Measurements from ENCODE around the gene TMIGD1.
"Not testable (repeated sequence)": the region's sequence is repeated elsewhere in the genome, so short reads cannot be mapped to it uniquely, and the experiment has no call there.

Gene TMIGD1

GRCh38 chr17:30357476-30357875 is 23.6 kb upstream of the TMIGD1 start:
- DNase-seq: no peak

- no peak for DNase-seq
These were observed 20.8 kb upstream of the TMIGD1 start for GRCh38 chr17:30354701-30355100.

- DNase-seq: no peak
These were observed 18.5 kb upstream of the TMIGD1 start for GRCh38 chr17:30352240-30352814.

GRCh38 chr17:30351735-30352134 is 17.9 kb upstream of the TMIGD1 start:
- DNase-seq: no peak

DNA sequence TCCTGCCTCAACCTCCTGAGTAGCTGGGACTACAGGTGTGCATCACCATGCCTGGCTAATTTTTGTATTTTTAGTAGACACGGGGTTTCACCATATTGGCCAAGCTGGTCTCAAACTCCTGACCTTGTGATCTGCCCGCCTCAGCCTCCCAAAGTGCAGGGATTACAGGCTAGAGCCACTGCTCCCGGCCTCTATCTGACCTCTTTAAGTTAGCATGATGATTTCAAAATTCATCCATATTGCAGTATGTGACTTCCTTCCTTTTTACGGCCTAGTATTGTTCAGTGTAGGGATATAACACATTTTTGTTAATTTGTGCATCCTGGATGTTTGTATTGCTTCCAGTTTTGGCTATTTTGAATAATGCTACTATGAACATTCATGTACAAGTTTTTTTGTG is 17.4 kb upstream of the TMIGD1 start:
- DNase-seq: not testable (repeated sequence)

GRCh38 chr17:30349252-30349651 is 15.4 kb upstream of the TMIGD1 start:
- DNase-seq: no peak

- no peak for DNase-seq
These were observed 13.6 kb upstream of the TMIGD1 start for GRCh38 chr17:30347488-30347887.

- DNase-seq: no peak
These were observed 12.5 kb upstream of the TMIGD1 start for GRCh38 chr17:30346221-30346795.

- no peak for DNase-seq
These were observed 11.7 kb upstream of the TMIGD1 start for GRCh38 chr17:30345527-30346075.

GRCh38 chr17:30345089-30345433 is 11.2 kb upstream of the TMIGD1 start:
- DNase-seq: no peak

GRCh38 chr17:30344283-30345088 is 10.6 kb upstream of the TMIGD1 start:
- no peak for DNase-seq

GRCh38 chr17:30343796-30344195 is 9.9 kb upstream of the TMIGD1 start:
- no peak for DNase-seq

- DNase-seq: not testable (repeated sequence)
These were observed 9.4 kb upstream of the TMIGD1 start for GRCh38 chr17:30343244-30343643.

DNA sequence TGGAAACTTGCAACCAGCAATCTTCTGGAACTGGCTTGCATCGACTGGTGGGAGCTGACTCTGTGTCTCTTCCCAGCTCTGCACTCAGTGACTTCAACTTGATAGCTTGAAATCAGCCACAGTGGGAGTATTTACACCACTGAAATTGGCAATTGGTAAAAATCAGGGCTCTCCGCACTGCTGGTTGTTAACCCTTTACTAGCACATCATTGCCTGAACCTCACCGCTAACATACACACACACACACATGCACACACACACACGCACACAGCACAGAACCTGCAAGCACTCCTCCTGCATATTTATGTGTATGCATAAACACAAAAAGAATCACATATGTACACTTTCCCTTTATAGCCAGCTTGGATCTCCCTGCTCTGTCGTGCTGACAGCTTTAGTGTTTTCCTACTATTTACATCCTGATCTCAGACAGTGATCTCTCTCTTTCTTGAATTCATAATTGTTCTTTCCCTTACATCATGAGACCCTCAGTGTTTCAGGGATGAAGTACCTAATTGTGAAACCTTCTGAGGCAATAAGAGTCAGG is 7.9 kb upstream of the TMIGD1 start:
- no peak for DNase-seq

DNA sequence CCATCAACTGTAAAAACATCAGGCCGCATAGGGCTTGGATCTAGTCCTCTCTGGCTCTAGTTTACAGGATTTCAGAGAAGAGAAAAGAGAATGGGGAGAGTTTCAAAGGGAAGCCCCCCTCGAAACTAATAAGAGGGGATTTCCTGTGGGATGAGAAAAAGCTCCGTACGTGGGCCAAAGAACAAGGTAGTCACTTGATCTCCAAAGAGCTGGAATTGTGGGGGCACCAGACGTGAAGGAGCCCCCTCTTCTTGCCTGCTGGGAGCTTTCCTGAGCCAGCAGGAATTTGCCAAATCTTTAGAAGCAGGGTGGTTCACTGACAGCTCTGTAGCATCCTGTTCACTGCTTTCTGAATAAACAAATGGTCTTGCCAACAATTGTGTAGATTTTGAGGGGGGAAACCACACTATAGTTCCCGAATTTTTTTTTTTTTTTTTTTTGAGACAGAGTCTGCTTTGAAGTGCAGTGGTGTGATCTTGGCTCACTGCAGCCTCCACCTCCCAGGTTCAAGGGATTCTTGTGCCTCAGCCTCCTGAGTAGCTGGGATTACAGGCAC is 7.0 kb upstream of the TMIGD1 start:
- no peak for DNase-seq

DNA sequence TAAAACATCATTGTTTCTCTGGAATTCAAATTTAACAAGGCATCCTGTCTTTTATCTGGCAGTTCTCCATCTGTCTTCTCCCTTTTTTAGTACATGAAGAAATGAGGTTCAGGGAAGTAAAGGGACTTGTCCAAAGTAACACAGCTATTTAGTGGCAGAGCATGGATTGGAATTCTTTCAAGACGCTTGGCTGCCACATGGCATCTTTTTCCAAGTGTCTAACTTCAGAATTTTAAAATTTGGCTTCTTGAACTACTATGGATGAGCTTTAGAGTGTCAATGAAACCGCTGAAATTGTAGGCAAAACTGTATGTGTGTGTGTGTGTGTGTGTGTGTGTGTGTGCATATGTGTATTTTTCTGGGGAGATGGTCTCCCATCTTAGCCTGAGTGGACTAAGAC is 5.2 kb upstream of the TMIGD1 start:
- DNase-seq: no peak

GRCh38 chr17:30337393-30337999 is 3.6 kb upstream of the TMIGD1 start:
- DNase-seq: no peak

GRCh38 chr17:30336369-30337171 is 2.7 kb upstream of the TMIGD1 start:
- no peak for DNase-seq

- DNase-seq: no peak
These were observed 564 bp upstream of the TMIGD1 start for GRCh38 chr17:30334421-30334820.

GRCh38 chr17:30332057-30332542 is 1.8 kb downstream of the TMIGD1 start:
- no peak for DNase-seq

DNA sequence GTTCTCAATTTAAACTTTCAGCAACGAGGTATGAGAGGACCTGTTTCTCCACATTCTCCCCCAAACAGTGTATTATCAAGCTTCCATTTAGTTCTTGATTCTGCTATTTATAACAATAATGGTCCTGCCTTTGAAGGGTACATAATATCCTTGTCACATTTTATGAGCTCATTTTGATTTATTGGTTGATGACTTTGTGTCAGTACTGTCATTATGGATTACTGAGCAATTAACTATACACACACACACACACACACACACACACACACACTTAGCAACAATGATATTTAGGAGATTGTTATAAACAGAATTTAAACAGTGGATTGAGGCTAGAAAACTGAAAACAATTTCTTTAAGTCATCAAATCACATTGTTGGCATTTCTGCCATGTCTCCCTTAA is 7.0 kb downstream of the TMIGD1 start:
- DNase-seq: no peak

DNA sequence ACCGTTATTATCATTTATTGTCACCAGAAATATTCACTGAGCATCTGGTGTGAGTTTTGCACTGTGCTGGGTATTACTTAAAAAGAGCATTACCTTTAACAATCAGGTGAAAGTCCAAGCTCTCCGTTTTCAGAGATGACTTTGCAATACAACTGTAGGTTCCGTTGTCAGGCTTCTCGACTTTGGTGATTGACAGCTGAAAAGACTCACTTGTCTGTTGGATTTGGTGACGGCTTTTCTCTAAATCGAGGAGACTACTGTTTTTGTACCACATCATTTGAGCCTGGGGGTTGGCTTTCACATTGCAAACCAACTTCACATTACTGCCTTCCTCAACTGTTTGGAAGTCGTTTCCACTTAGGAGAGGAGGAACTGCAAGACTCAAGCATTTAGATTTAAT is 9.1 kb downstream of the TMIGD1 start:
- no peak for DNase-seq
